ENCODE results near the gene ZNF518B.
A peak's percentile ranks its signal among the peaks of the same experiment; 100 is the strongest.
"Not testable (repeated sequence)": the region's sequence is repeated elsewhere in the genome, so short reads cannot be mapped to it uniquely, and the experiment has no call there.

Gene ZNF518B

DNA sequence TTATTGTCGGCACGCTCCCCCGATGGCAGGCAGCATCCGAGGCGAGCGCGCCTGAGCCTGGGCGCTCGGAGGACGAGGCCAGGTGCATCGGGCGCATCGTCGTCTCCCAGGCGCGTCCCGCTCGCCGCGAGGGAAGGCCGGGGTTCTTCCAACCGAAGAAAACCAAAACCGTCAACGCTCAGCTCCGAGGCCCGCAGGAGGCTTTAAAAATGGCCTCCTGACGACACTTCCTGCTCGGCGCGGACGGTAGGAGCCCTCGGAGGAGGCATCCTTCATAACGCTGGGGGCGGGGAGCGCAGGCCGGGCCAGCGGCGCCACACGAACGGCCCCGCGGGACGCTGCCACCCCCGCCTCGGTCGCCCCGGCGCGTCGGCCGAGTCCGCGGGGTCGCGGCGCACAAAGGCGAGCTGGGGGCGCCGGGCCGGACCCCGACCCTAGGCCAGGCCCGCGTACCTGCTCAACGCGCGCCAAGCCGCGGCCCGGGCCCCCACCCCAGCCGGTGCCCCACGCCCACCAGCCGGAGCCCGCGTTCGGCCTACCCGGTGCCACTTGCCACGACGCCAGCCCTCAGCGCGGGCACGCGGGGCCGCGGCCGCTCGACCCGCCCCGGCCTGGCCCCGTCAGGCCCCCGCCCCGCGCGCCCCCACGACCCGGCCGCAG lies 501 bp downstream of the ZNF518B start:
- DNase-seq, result peak; percentile 69

- no peak for DNase-seq
Measured at GRCh38 chr4:10456260-10456594, 999 bp downstream of the ZNF518B start.

DNA sequence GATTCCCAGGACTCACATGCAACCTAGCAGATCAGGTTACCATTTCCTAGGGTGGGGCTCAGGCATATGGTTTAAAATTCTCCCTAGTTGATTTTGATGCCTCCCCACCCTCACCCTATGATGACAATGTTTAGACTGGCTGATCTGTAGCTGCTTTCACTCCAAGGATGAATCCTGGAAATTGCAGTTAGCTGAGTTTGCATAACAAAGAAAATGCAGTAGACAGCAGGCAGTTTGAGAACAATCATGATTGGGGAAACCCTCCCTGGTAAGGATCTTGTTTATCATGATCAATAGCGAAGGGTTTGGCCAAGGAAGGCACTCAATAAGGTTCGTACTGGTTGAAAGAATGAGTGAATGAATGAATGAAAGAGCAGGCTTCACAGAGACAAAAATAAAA lies 2.1 kb downstream of the ZNF518B start:
- DNase-seq, result no peak

DNA sequence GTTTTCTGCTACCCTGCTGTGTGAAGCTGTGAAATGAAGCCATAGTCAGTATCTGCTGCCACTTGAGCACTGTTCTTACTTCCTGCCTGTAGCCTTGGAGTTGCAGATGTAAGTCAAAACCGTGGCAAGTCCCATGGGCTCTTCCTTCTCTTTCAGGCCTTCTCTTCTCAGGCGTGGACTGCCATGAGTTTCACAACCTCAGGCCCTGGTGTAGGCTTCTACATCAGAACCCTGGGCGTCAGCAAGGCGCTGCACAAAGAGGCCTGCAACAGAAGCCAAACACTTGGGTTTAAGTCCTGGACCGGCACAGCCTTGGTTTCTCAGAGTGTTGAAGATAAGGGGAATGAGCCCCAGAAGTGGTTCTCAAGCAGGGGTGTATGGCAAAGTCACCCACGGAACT lies 2.5 kb downstream of the ZNF518B start:
- no peak for DNase-seq

DNA sequence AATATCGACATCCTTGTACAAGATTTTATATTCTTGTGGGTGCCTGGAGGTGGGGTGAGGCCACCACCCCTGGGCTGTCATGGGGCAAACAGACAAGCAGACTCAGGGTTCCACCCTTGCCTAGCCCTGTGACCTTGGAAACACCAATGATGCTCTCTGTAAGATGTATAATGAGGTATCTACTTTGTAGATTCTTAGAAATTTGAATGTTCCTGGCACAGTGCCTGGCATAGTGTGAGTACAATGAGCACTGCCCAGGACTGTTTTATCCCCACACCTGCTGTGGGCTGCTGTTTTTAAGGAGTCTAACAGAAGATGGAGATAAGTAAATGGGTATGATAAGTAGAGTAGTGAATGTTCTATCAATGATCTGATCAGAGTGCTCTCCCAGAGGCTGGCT lies 3.1 kb downstream of the ZNF518B start:
- DNase-seq, result no peak

DNA sequence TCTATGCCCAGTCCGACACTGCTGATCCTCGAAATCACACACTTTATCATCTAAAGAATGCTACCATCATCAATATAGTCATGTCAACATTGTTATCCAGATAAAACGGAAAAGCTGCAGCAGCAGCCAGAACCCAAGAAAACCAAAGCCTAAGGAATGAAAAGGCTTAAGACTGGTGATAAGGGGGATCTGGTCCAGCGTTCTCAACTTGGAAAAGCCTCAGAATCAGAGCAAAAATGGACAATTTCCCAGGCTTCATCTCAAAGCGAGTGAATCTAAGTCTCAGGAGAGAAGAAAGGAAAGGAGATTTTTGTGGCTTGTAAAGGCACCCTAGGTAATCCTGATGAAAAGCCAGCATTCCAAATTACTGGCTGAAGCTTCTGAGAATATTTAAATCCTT lies 8.2 kb downstream of the ZNF518B start:
- DNase-seq, result no peak

GRCh38 chr4:10442976-10443375 lies 14.2 kb downstream of the ZNF518B start:
- no peak for DNase-seq

DNA sequence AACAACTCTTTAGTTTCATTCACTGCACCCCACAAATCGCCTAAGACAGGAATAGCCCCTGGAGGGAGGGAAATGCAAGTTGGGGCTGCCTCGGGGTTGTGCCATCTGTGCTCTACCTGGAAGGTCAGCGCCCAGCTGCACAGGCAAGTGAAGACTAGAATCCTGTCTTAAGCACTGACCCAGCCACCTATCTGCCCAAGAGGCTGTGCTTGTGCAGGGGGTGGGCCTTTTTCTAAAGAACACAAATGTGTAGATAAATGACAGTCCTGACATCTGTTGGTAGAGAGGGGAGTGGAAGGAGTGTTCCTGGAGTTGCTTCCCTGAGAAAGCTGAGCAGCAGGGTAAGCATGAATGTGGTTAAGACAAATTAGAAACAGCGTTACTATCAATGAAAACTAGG lies 15.7 kb downstream of the ZNF518B start:
- no peak for DNase-seq

- no peak for DNase-seq
Measured at GRCh38 chr4:10438924-10439323, 18.3 kb downstream of the ZNF518B start.

DNA sequence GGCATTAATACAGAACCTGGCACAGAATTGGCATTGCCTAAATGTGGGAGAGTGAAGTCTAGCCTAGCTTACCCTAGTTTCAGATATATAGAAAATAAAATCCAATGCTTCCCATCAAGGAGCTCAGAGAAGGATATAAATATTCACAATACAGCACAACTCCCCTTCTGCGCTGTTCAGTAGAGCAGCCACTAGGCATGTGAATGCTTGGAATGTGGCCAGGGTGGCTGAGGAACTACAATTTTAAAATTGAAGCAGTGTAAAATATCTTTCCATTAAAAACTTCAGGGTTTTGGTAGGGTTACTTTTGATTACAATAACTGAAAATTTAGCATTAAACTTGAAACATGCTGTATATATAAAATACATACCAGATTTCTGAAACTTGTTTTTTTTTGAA lies 19.5 kb downstream of the ZNF518B start:
- DNase-seq, result no peak

DNA sequence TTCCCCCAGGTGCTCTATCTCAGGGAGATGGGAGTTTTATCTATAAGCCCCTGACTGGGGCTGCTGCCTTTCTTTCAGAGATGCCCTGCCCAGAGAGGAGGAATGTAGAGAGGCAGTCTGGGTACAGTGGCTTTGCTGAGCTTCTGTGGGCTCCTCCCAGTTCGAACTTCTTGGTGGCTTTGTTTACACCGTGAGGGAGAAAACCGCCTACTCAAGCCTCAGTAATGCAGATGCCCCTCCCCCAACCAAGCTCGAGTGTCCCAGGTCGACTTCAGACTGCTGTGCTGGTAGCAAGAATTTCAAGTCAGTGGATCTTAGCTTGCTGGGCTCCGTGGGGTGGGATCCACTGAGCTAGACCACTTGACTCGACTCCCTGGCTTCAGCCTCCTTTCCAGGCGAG lies 29.5 kb downstream of the ZNF518B start:
- DNase-seq, result not testable (repeated sequence)

GRCh38 chr4:10421344-10422055 lies 35.7 kb downstream of the ZNF518B start:
- no peak for DNase-seq

DNA sequence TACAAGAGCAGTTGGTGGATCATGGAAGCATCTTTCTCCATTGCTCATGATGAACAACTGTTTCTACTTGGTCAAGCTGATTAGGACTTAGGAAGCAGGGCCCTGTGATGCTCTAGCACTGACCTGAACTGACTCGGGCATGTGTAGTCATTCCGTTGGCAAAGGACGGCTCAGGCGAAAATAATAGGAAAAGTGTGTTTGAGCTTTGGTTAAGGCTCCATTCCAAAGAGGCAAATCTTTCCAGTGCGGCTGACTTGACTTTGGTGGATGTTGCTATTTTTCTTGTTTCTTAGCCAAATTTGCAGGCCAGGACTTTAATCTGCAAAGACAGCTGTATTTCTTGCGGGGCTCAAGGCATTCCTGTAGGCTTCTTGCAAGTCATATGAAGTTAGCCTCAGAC lies 39.5 kb downstream of the ZNF518B start:
- DNase-seq, result no peak

- no peak for DNase-seq
Measured at GRCh38 chr4:10416441-10416840, 40.8 kb downstream of the ZNF518B start.

DNA sequence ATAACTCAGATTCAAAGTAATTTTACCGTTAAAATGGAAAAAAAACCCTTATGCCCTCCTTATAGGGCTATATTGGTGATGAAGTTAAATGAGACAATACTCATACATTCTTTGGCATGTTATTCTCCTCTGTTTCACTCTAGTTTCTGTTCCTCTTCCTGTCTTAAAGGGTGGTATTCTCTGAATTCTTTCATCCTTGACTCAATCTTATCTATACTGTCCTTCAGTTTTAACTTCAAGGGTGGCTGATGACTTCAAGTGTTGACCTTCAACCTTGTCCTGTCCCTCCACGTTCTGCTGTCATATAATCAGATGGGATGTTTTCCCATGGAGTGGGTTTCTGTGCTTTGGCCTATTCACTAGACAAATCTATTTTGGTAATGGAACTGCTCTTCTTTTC lies 44.0 kb downstream of the ZNF518B start:
- DNase-seq, result no peak

GRCh38 chr4:10405672-10406071 lies 51.6 kb downstream of the ZNF518B start:
- DNase-seq, result no peak

- no peak for DNase-seq
Measured at GRCh38 chr4:10403633-10404445, 53.4 kb downstream of the ZNF518B start.

GRCh38 chr4:10395971-10396580 lies 61.1 kb downstream of the ZNF518B start:
- DNase-seq, result no peak
